Stimulated activated CD4-positive, alpha-beta T cell treated with anti-CD3 and anti-CD28 coated beads, TNF-alpha, amount 100 ng/mL, for 48 hours (primary cell): Measurements from ENCODE around the gene IL26.
A peak's percentile ranks its signal among the peaks of the same experiment; 100 is the strongest.
"Not testable (repeated sequence)": the region's sequence is repeated elsewhere in the genome, so short reads cannot be mapped to it uniquely, and the experiment has no call there.

Source experiments
- DNase-seq, 3 donors: peaks; one replicate each; pipeline ENCODE4 v3.0.0-alpha.2; 2020; ENCODE audit warnings: low read depth in 3 of 3

The IL26 gene

GRCh38 chr12:68199127-68199526 is 26.5 kb downstream of the IL26 start:
- no peak for DNase-seq

GRCh38 chr12:68198507-68199086 is 27.0 kb downstream of the IL26 start:
- DNase-seq, result peak in 1 of 3 donors; percentile 4

- no peak for DNase-seq
These were observed 35.3 kb downstream of the IL26 start for GRCh38 chr12:68190301-68190700.

GRCh38 chr12:68189821-68190242 is 35.8 kb downstream of the IL26 start:
- peak in 2 of 3 donors; percentile 16 to 21 for DNase-seq

GRCh38 chr12:68185598-68185997 is 40.0 kb downstream of the IL26 start:
- DNase-seq, result no peak

GRCh38 chr12:68180792-68181744 is 44.5 kb downstream of the IL26 start:
- DNase-seq, result no peak

- DNase-seq, result no peak
These were observed 46.7 kb downstream of the IL26 start for GRCh38 chr12:68178774-68179439.

- no peak for DNase-seq
These were observed 47.4 kb downstream of the IL26 start for GRCh38 chr12:68178184-68178583.

GRCh38 chr12:68177562-68177961 is 48.0 kb downstream of the IL26 start:
- no peak for DNase-seq

- no peak for DNase-seq
These were observed 49.4 kb downstream of the IL26 start for GRCh38 chr12:68176257-68176656.

- DNase-seq, result peak in 1 of 3 donors; percentile 38
These were observed 50.0 kb downstream of the IL26 start for GRCh38 chr12:68175557-68176061.

- DNase-seq, result not testable (repeated sequence)
These were observed 50.8 kb downstream of the IL26 start for GRCh38 chr12:68174761-68175160.

GRCh38 chr12:68173792-68174191 is 51.8 kb downstream of the IL26 start:
- DNase-seq, result no peak

- no peak for DNase-seq
These were observed 54.9 kb downstream of the IL26 start for GRCh38 chr12:68170726-68171125.

GRCh38 chr12:68169213-68169889 is 56.3 kb downstream of the IL26 start:
- no peak for DNase-seq

GRCh38 chr12:68166317-68166831 is 59.2 kb downstream of the IL26 start:
- DNase-seq, result no peak

GRCh38 chr12:68163560-68164081 is 62.0 kb downstream of the IL26 start:
- no peak for DNase-seq

GRCh38 chr12:68162374-68162773 is 63.2 kb downstream of the IL26 start:
- no peak for DNase-seq

- no peak for DNase-seq
These were observed 65.8 kb downstream of the IL26 start, which contains the start of gene IFNG for GRCh38 chr12:68159681-68160304. Gene IFNG, minus strand, starts transcription at chr12:68159740. Its CDS starts 125 bp downstream, at chr12:68159615.

GRCh38 chr12:68158432-68158831 is 67.2 kb downstream of the IL26 start:
- DNase-seq, result no peak

GRCh38 chr12:68157380-68157779 is 68.2 kb downstream of the IL26 start:
- DNase-seq, result no peak
